Testis (tissue), 2 donors: ENCODE data around the gene STMND1.

ENCODE experiments used
- POLR2A ChIP-seq: fragments of 450-650 bp; IDR thresholded peaks from one replicate; pipeline ENCODE4 v1.6.1; 2017; ENCODE audit warnings: antibody characterized with exemption, mild to moderate bottlenecking, moderate library complexity
- TF ChIP-seq, protein P1 (sequence below), 3 experiments: fragments of 450-650 bp in 2 of 3; fragments of 200-600 bp in 1 of 3; sonication (generic) in 1 of 3; IDR thresholded peaks; one replicate each; pipeline ENCODE4 v1.5.1; 2016 to 2019; ENCODE audit warnings: antibody characterized with exemption in 3 of 3, mild to moderate bottlenecking in 2 of 3, moderate library complexity in 1 of 3

- no peak for TF ChIP-seq POLR2A
- TF ChIP-seq, protein P1, sequence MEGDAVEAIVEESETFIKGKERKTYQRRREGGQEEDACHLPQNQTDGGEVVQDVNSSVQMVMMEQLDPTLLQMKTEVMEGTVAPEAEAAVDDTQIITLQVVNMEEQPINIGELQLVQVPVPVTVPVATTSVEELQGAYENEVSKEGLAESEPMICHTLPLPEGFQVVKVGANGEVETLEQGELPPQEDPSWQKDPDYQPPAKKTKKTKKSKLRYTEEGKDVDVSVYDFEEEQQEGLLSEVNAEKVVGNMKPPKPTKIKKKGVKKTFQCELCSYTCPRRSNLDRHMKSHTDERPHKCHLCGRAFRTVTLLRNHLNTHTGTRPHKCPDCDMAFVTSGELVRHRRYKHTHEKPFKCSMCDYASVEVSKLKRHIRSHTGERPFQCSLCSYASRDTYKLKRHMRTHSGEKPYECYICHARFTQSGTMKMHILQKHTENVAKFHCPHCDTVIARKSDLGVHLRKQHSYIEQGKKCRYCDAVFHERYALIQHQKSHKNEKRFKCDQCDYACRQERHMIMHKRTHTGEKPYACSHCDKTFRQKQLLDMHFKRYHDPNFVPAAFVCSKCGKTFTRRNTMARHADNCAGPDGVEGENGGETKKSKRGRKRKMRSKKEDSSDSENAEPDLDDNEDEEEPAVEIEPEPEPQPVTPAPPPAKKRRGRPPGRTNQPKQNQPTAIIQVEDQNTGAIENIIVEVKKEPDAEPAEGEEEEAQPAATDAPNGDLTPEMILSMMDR (IDR thresholded peaks at IDR 0.05) = no peak
Observed at GRCh38 chr6:17138033-17138432, 36.2 kb downstream of the STMND1 start.
